H1 (cell line): ENCODE data around the gene TWNK. TPM values are rescaled to one million over a fixed set of nuclear protein-coding genes. Genes with fewer than 3 reads are reported as not detected.

Experiments
- CTCF ChIA-PET: fragments of 300-600 bp; sonication (Branson Sonifier 250); formaldehyde crosslinking; loops from one replicate; lab custom pipeline; 2021; ENCODE audit not compliant: partially characterized antibody; lab: Charles Lee
- POLR2A ChIA-PET: fragments of 300-600 bp; sonication (Branson Sonifier 250); formaldehyde crosslinking; loops from one replicate; lab custom pipeline; 2021; ENCODE audit warnings: inconsistent platforms; ENCODE audit not compliant: partially characterized antibody; lab: Charles Lee
- DNase-seq, 2 experiments: peaks; one replicate each; pipeline versions ENCODE4 v3.0.0 to v3.0.0-alpha.2; 2010 to 2022; ENCODE audit warnings: low spot score in 2 of 2, low read depth in 1 of 2, mixed read lengths in 1 of 2
- FAIRE-seq: peaks from 2 replicates; lab custom pipeline; 2011; peaks lifted over from hg19 to GRCh38; lab: Jason Lieb, UNC
- H2AFZ ChIP-seq: 2 replicates; pipeline ENCODE4 v1.8.1; 2012; ENCODE audit warnings: low read length, inconsistent platforms
- H2AK5ac ChIP-seq: 2 replicates; pipeline ENCODE4 v1.6.1; 2013; ENCODE audit warnings: low read depth, low read length
- H2BK120ac ChIP-seq: replicated peaks from 2 replicates; pipeline ENCODE3; 2013; ENCODE audit warnings: low read depth, low read length, inconsistent platforms
- H2BK12ac ChIP-seq: 2 replicates; pipeline ENCODE4 v1.6.1; 2013; ENCODE audit warnings: low read depth, low read length
- H2BK15ac ChIP-seq: 2 replicates; pipeline ENCODE4 v1.6.1; 2013; ENCODE audit warnings: low read length
- H2BK20ac ChIP-seq: 2 replicates; pipeline ENCODE4 v1.6.1; 2013; ENCODE audit warnings: low read length
- H2BK5ac ChIP-seq: 2 replicates; pipeline ENCODE4 v1.6.1; 2013; ENCODE audit warnings: low read depth, low read length
- H3K14ac ChIP-seq: 2 replicates; pipeline ENCODE4 v1.6.1; 2013; ENCODE audit warnings: inconsistent platforms; ENCODE audit not compliant: insufficient read length
- H3K18ac ChIP-seq: 2 replicates; pipeline ENCODE4 v1.6.1; 2013; ENCODE audit warnings: low read length; ENCODE audit errors: extremely low read depth
- H3K23ac ChIP-seq: 2 replicates; pipeline ENCODE4 v1.6.1; 2013; ENCODE audit warnings: inconsistent platforms; ENCODE audit not compliant: insufficient read length
- H3K23me2 ChIP-seq: 2 replicates; pipeline ENCODE4 v1.6.1; 2013; ENCODE audit warnings: low read depth, low read length
- H3K27ac ChIP-seq: 2 replicates; pipeline ENCODE4 v1.6.1; 2011; ENCODE audit warnings: low read depth, low read length, inconsistent platforms
- H3K27me3 ChIP-seq, 4 experiments: replicated peaks in 1 of 4; 1 replicate in 1 of 4; 2 replicates in 3 of 4; pipeline versions ENCODE4 v1.6.1 to v1.8.1; 2011 to 2013; ENCODE audit warnings: low read length in 3 of 4, mild to moderate bottlenecking in 3 of 4, inconsistent platforms in 2 of 4, mixed read lengths in 2 of 4, moderate library complexity in 1 of 4; ENCODE audit not compliant: control insufficient read depth in 3 of 4, insufficient read depth in 3 of 4; ENCODE audit errors: extremely low read depth in 1 of 4
- H3K36me3 ChIP-seq, 4 experiments: 2 replicates each; pipeline versions ENCODE4 v1.6.1 to v1.8.1; 2011 to 2013; ENCODE audit warnings: mild to moderate bottlenecking in 4 of 4, low read length in 3 of 4, moderate library complexity in 2 of 4, control low read depth in 1 of 4, inconsistent platforms in 1 of 4; ENCODE audit not compliant: insufficient read depth in 4 of 4, control insufficient read depth in 2 of 4
- H3K4ac ChIP-seq: replicated peaks from 2 replicates; pipeline ENCODE3; 2013; ENCODE audit warnings: low read length, low read depth, mixed read lengths, inconsistent platforms; ENCODE audit not compliant: insufficient read length
- H3K4me1 ChIP-seq, 4 experiments: replicated peaks in 1 of 4; 1 replicate in 1 of 4; 2 replicates in 3 of 4; pipeline versions ENCODE4 v1.6.1 to v1.8.1; 2011 to 2013; ENCODE audit warnings: low read length in 3 of 4, inconsistent platforms in 2 of 4, mixed read lengths in 1 of 4; ENCODE audit not compliant: insufficient read depth in 4 of 4, control insufficient read depth in 3 of 4
- H3K4me2 ChIP-seq, 2 experiments: 2 replicates each; pipeline versions ENCODE4 v1.6.1 to v1.8.1; 2011 to 2013; ENCODE audit warnings: low read depth in 2 of 2, low read length in 2 of 2, control low read depth in 1 of 2, inconsistent platforms in 1 of 2, mild to moderate bottlenecking in 1 of 2; ENCODE audit not compliant: insufficient read depth in 1 of 2
- H3K4me3 ChIP-seq, 4 experiments: fragments of 200-600, 300-600 bp in 1 of 4; sonication (generic), shearing (Covaris generic), sonication (Bioruptor Twin) in 1 of 4; 2 replicates each; pipeline versions ENCODE4 v1.5.1 to v1.8.1; 2011 to 2016; ENCODE audit warnings: low read length in 4 of 4, low read depth in 3 of 4, control low read depth in 2 of 4, inconsistent platforms in 2 of 4, mild to moderate bottlenecking in 2 of 4, mixed read lengths in 1 of 4, moderate library complexity in 1 of 4; ENCODE audit not compliant: insufficient read depth in 2 of 4; ENCODE audit errors: extremely low read depth in 1 of 4
- H3K56ac ChIP-seq: replicated peaks from 2 replicates; pipeline ENCODE3; 2013; ENCODE audit warnings: low read depth, mild to moderate bottlenecking, mixed read lengths, low read length, inconsistent platforms; ENCODE audit not compliant: insufficient read length
- H3K79me1 ChIP-seq: 2 replicates; pipeline ENCODE4 v1.6.1; 2013; ENCODE audit warnings: low read depth, low read length, control low read depth
- H3K79me2 ChIP-seq, 2 experiments: 2 replicates each; pipeline versions ENCODE4 v1.6.1 to v1.8.1; 2012 to 2013; ENCODE audit warnings: low read length in 2 of 2, mild to moderate bottlenecking in 2 of 2, inconsistent platforms in 1 of 2; ENCODE audit not compliant: insufficient read depth in 2 of 2, control insufficient read depth in 1 of 2
- H3K9ac ChIP-seq, 4 experiments: replicated peaks in 1 of 4; 1 replicate in 1 of 4; 2 replicates in 3 of 4; pipeline versions ENCODE4 v1.6.1 to v1.8.1; 2011 to 2013; ENCODE audit warnings: low read depth in 3 of 4, low read length in 3 of 4, control low read depth in 2 of 4, mild to moderate bottlenecking in 2 of 4, moderate library complexity in 2 of 4, inconsistent platforms in 1 of 4; ENCODE audit errors: extremely low read depth in 1 of 4
- H3K9me3 ChIP-seq, 2 experiments: 2 replicates each; pipeline versions ENCODE4 v1.6.1 to v1.8.1; 2012 to 2013; ENCODE audit warnings: mild to moderate bottlenecking in 2 of 2, moderate library complexity in 2 of 2, control low read depth in 1 of 2, inconsistent platforms in 1 of 2, low read depth in 1 of 2, low read length in 1 of 2, mixed read lengths in 1 of 2; ENCODE audit not compliant: insufficient read depth in 2 of 2
- H4K20me1 ChIP-seq, 2 experiments: replicated peaks in 1 of 2; 2 replicates each; pipeline versions ENCODE3 to v1.8.1; 2011 to 2013; ENCODE audit warnings: inconsistent platforms in 2 of 2, low read length in 2 of 2, mild to moderate bottlenecking in 1 of 2; ENCODE audit not compliant: insufficient read depth in 2 of 2, control insufficient read depth in 1 of 2
- H4K5ac ChIP-seq: 2 replicates; pipeline ENCODE4 v1.6.1; 2013; ENCODE audit warnings: low read length, low read depth, mixed read lengths, inconsistent platforms; ENCODE audit not compliant: insufficient read length
- H4K8ac ChIP-seq: 2 replicates; pipeline ENCODE4 v1.8.0; 2013; ENCODE audit warnings: mild to moderate bottlenecking, moderate library complexity, low read length, inconsistent platforms; ENCODE audit not compliant: insufficient read depth; ENCODE audit errors: extremely low read depth
- H4K91ac ChIP-seq: replicated peaks from 2 replicates; pipeline ENCODE3; 2013; ENCODE audit warnings: low read length, mixed read lengths, inconsistent platforms; ENCODE audit not compliant: insufficient read length
- WGBS, 2 experiments: shearing (Covaris generic) in 1 of 2; methylation state at CpG; one replicate each; pipeline versions ENCODE4 v1.1.6 to v1.1.7; 2013 to 2015; ENCODE audit warnings: low lambda C conversion rate in 2 of 2, mixed read lengths in 2 of 2, inconsistent platforms in 1 of 2, low coverage in 1 of 2, missing lambda C conversion rate in 1 of 2; ENCODE audit not compliant: insufficient replicate concordance in 2 of 2, insufficient coverage in 1 of 2, insufficient read length in 1 of 2; ENCODE audit errors: extremely low coverage in 1 of 2, missing lambda C conversion rate in 1 of 2; 5-methylcytosine and 5-hydroxymethylcytosine counted together
- polyA plus RNA-seq, 7 experiments: library from polyadenylated mRNA; depleted of rRNA in 3 of 7; stranded (reverse) in 5 of 7; unstranded in 2 of 7; fragments of >200 nt in 5 of 7; fragments of 200-250 nt in 2 of 7; gene quantifications; 1 replicate in 5 of 7; 2 replicates in 1 of 7; 4 replicates in 1 of 7; pipeline versions ENCODE4 v1.2.1 to v1.2.3, GENCODE V29; 2011 to 2013; ENCODE audit warnings: missing spikeins in 2 of 7, mixed read lengths in 2 of 7
- total RNA-seq: library from RNA; stranded (reverse); fragmentation: NEBNext Ultra II Directional; extraction: Animal tissue kit (Norgen Biotek cat#: 25700); gene quantifications from 2 replicates; pipeline ENCODE4 v1.2.1, GENCODE V29; 2021

TWNK gene
- total and polyA plus RNA-seq, 2 of the 8 experiments (the other 6 are each of a cell fraction or from before 2014, with no cell fraction given), result 15.4 to 32.5 TPM

DNA sequence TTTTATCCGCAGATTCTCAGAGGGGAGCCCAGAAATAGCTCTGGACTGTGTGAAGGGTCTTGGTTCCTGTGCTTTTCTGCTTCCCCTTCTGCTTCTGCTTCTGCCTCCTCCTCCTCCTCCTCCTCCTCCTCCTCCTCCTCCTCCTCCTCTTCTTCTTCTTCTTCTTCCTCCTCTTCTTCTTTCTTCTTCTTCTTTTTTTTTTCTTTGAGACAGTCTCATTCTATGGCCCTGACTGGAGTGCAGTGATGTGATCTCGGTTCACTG is 32.0 kb downstream of the TWNK start:
- H3K36me3 ChIP-seq, result no peaks in the 10 kb centered on the region

More for the DNA sequence above, 32.0 kb downstream of the TWNK start:
- no peak for FAIRE-seq
- Histone ChIP-seq H3K9me3 (no peaks in the 10 kb centered on the region), H3K4me2 (peak overlapping the region; percentile 86 to 89; a peak in 3 of 4 replicates), H3K79me1 (no peaks in the 10 kb centered on the region), H3K27ac (no peak overlapping the region), H3K14ac (no peak overlapping the region), H2BK5ac (no peak overlapping the region), H2BK12ac (no peak overlapping the region), H3K18ac (no peak overlapping the region), H2BK20ac (no peak overlapping the region), H4K8ac (no peak overlapping the region), H3K23me2 (peaks cover 11% of the 10 kb centered on the region; the same call in 1 of the 2 replicates), H4K5ac (no peak overlapping the region), H2BK120ac (no peak overlapping the region), H3K4me3 (peak overlapping the region in 1 of 4 experiments; percentile 59; a peak in 2 of 8 replicates), H2AK5ac (no peak overlapping the region), H3K23ac (no peak overlapping the region), H3K27me3 (peaks cover 14 to 42% (median 32%) of the 10 kb centered on the region in 4 experiments), H3K9ac (no peak overlapping the region), H4K20me1 (peaks cover 0 to 1% of the 10 kb centered on the region in 2 experiments), H2AFZ (no peak overlapping the region), H3K56ac (no peak overlapping the region), H2BK15ac (no peak overlapping the region), H3K4me1 (peaks cover 0 to 10% (median 5%) of the 10 kb centered on the region in 4 experiments; a peak in 4 of 7 replicates), H4K91ac (no peak overlapping the region), H3K4ac (no peak overlapping the region), H3K79me2 (no peaks in the 10 kb centered on the region)
- ChIA-PET CTCF (interaction anchor here (0.6 to 7.2 kb wide), 29 partner anchors 8 to 1914 kb away, joined by 3 to 464 read pairs (median 4); partner anchors contain the start of genes KAZALD1, LZTS2, MRPL43 and PDZD7), POLR2A (interaction anchor here (0.7 to 6.5 kb wide), 6 partner anchors 10 to 76 kb away, joined by 3 to 81 read pairs (median 6); partner anchors contain the start of genes LZTS2, MRPL43, PDZD7 and SFXN3)
- 37% methylated on average over 2 of the region's 2 CpGs; no CpG with 5 or more reads in 1 of the 2 experiments for WGBS, 2 experiments
- DNase-seq, result no peak
